ENCODE measurements around the gene ABT1.

DNA sequence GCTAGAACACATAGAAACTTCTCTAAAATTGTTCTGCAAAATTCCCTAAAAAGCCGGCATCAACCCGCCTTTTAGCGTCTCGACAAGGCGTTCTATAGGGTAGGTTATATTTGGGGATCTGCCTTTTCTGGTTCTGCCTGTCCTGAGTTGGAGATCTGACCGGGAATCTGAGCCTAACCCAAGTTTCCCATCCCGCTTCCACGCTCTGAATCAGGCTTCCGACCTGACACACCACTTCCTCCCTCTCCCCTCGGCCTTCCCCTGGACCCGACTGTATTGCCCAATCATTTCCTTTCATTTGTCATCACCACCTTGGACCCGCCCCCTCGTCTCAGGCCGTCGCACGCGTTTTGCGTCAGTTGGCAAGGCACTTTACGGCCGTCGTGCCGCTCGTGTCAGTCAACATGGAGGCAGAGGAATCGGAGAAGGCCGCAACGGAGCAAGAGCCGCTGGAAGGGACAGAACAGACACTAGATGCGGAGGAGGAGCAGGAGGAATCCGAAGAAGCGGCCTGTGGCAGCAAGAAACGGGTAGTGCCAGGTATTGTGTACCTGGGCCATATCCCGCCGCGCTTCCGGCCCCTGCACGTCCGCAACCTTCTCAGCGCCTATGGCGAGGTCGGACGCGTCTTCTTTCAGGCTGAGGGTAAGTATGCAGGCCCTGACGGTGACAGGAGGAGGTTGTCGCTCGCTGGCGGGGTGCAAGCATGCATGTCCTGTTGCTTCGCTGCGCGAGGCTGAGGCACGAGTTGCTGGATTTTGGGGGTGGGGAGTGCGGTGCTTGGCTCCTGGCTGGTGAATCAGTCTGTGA lies at the start of gene ABT1:
- TF ChIP-seq, protein P1, sequence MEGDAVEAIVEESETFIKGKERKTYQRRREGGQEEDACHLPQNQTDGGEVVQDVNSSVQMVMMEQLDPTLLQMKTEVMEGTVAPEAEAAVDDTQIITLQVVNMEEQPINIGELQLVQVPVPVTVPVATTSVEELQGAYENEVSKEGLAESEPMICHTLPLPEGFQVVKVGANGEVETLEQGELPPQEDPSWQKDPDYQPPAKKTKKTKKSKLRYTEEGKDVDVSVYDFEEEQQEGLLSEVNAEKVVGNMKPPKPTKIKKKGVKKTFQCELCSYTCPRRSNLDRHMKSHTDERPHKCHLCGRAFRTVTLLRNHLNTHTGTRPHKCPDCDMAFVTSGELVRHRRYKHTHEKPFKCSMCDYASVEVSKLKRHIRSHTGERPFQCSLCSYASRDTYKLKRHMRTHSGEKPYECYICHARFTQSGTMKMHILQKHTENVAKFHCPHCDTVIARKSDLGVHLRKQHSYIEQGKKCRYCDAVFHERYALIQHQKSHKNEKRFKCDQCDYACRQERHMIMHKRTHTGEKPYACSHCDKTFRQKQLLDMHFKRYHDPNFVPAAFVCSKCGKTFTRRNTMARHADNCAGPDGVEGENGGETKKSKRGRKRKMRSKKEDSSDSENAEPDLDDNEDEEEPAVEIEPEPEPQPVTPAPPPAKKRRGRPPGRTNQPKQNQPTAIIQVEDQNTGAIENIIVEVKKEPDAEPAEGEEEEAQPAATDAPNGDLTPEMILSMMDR (conservative IDR thresholded peaks at IDR 0.05 in 1 of 2, IDR thresholded peaks at IDR 0.05 in 1 of 2; ENCODE audit: extremely low read depth in 1 of 2, insufficient read depth in 1 of 2, low read depth in 1 of 2, low read length in 2 of 2) = no peak
- no peak for TF ChIP-seq EZH2 (IDR thresholded peaks at IDR 0.05; ENCODE audit: borderline replicate concordance, low read length)
